ENCODE data around the gene SDHD. TPM values are rescaled to one million over a fixed set of nuclear protein-coding genes. Genes with fewer than 3 reads are reported as not detected.

The SDHD gene
- total and polyA plus RNA-seq, 4 donors: 85.5 to 164 (median 104) TPM

DNA sequence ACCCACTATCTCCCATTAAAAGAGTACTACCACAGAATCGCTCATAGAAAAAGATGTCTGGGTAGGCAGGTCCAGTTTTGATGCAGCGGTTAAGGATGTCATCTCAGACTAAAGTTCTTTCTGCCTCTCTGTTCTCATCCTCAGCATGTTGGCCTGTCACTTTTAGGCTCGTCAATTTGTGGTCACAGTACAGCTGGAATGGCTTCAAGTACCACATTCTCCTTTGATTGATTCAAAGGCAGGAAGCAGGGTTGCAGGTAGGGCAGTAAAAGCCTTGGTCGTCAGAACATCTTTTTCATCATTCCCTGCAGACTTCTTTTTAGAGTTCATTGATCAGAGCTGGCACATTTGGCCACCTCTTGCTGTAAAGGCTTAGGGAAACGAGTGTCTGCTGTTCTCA, 28.7 kb downstream of the SDHD start:
- TF ChIP-seq, protein P1, sequence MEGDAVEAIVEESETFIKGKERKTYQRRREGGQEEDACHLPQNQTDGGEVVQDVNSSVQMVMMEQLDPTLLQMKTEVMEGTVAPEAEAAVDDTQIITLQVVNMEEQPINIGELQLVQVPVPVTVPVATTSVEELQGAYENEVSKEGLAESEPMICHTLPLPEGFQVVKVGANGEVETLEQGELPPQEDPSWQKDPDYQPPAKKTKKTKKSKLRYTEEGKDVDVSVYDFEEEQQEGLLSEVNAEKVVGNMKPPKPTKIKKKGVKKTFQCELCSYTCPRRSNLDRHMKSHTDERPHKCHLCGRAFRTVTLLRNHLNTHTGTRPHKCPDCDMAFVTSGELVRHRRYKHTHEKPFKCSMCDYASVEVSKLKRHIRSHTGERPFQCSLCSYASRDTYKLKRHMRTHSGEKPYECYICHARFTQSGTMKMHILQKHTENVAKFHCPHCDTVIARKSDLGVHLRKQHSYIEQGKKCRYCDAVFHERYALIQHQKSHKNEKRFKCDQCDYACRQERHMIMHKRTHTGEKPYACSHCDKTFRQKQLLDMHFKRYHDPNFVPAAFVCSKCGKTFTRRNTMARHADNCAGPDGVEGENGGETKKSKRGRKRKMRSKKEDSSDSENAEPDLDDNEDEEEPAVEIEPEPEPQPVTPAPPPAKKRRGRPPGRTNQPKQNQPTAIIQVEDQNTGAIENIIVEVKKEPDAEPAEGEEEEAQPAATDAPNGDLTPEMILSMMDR (IDR thresholded peaks at IDR 0.05; ENCODE audit: control extremely low read depth, extremely low read depth): no peak
- no peak overlapping the region for H3K27ac ChIP-seq (ENCODE audit: low read depth in 1 of 2, low read length in 1 of 2)
- 79 to 83% methylated on average over 5 of the region's 5 CpGs for WGBS, 2 donors

DNA sequence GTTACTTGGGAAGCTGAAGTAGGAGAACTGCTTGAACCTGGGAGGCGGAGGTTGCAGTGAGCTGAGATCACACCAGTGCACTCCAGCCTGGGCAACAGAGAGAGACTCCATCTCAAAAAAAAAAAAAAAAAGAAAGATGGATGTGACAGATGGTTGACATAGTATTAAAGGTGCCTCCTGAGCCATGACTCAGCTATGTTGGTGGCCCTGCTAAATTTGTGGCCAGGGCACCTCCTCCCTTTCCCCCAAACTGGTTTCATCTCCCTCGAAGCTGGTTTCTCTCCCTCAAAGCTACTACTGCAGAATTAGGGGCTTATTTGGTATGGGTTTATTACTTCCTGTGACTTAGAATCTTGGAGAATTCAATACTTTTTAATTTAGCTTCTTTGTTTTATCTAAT, 31.5 kb downstream of the SDHD start:
- WGBS, 2 donors: 74 to 84% methylated on average over 2 of the region's 2 CpGs
- TF ChIP-seq, protein P1 (IDR thresholded peaks at IDR 0.05; ENCODE audit: control extremely low read depth, extremely low read depth): no peak
- H3K27ac ChIP-seq (ENCODE audit: low read depth in 1 of 2, low read length in 1 of 2): no peak overlapping the region
- DNase-seq: no peak
- no peak overlapping the region for H3K4me3 ChIP-seq
- peaks cover 0 to 4% (median 0%) of the 10 kb centered on the region in 4 donors for H3K36me3 ChIP-seq (ENCODE audit: control insufficient read depth in 4 of 4, insufficient read depth in 4 of 4, low read length in 4 of 4)
- H3K9ac ChIP-seq (ENCODE audit: insufficient read depth in 1 of 2, low read length in 2 of 2): no peak overlapping the region
- no peaks in the 10 kb centered on the region for H3K27me3 ChIP-seq (ENCODE audit: control insufficient read depth in 3 of 3, insufficient read depth in 3 of 3, low read length in 2 of 3)
- H3K9me3 ChIP-seq (ENCODE audit: control insufficient read depth in 4 of 4, insufficient read depth in 3 of 4, low read length in 3 of 4): no peaks in the 10 kb centered on the region
- no peak for ATAC-seq (ENCODE audit: insufficient read depth, low FRiP score)
- H3K4me1 ChIP-seq (ENCODE audit: control insufficient read depth in 5 of 5, insufficient read depth in 5 of 5, low read length in 5 of 5): no peaks in the 10 kb centered on the region

More for the DNA sequence above, 28.7 kb downstream of the SDHD start:
- Histone ChIP-seq H3K9me3 (ENCODE audit: control insufficient read depth in 4 of 4, insufficient read depth in 3 of 4, low read length in 3 of 4) (no peaks in the 10 kb centered on the region), H3K36me3 (ENCODE audit: control insufficient read depth in 4 of 4, insufficient read depth in 4 of 4, low read length in 4 of 4) (peaks cover 0 to 4% (median 0%) of the 10 kb centered on the region in 4 donors), H3K4me3 (no peak overlapping the region), H3K4me1 (ENCODE audit: control insufficient read depth in 5 of 5, insufficient read depth in 5 of 5, low read length in 5 of 5) (no peaks in the 10 kb centered on the region), H3K9ac (ENCODE audit: insufficient read depth in 1 of 2, low read length in 2 of 2) (no peak overlapping the region), H3K27me3 (ENCODE audit: control insufficient read depth in 3 of 3, insufficient read depth in 3 of 3, low read length in 2 of 3) (no peaks in the 10 kb centered on the region)
- DNase-seq: no peak
- no peak for ATAC-seq (ENCODE audit: insufficient read depth, low FRiP score)

DNA sequence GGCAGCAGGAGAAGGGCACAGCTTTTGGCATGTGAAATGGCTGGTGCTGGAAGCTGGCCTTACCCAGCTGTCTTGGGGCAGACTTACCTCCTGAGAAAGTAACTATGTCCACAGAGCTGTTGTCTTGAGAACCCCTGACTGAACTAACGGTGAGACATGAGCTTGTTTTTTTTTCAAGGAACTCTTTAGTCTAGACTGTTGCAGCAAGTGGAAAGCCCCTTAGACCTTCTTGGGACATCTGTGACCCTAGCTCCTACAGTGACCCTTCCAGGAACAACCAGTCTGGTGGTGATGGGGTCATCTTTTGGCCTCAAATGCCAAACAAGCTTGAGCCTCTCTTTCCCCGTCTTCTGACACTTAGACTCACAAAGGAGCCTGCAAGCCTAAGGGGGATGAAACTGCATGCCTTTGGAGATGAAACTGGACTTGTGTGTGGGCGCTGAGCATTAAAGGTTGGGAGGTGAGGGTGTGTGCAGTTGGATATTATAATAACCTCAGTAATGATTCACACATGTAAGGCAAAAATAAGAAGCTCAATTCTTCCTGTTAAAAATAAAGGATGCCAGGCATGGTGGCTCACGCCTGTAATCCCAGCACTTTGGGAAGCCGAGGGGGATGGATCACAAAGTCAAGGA, 35.4 kb downstream of the SDHD start:
- H3K9ac ChIP-seq (ENCODE audit: insufficient read depth in 1 of 2, low read length in 2 of 2): no peak overlapping the region
- TF ChIP-seq, protein P1 (IDR thresholded peaks at IDR 0.05; ENCODE audit: control extremely low read depth, extremely low read depth): no peak
- H3K36me3 ChIP-seq (ENCODE audit: control insufficient read depth in 4 of 4, insufficient read depth in 4 of 4, low read length in 4 of 4): peaks cover 0 to 4% (median 0%) of the 10 kb centered on the region in 4 donors
- H3K9me3 ChIP-seq (ENCODE audit: control insufficient read depth in 4 of 4, insufficient read depth in 3 of 4, low read length in 3 of 4): no peaks in the 10 kb centered on the region
- 90 to 93% methylated on average over 5 of the region's 5 CpGs for WGBS, 2 donors
- ATAC-seq (ENCODE audit: insufficient read depth, low FRiP score) (no peak), DNase-seq (no peak)
- no peaks in the 10 kb centered on the region for H3K27me3 ChIP-seq (ENCODE audit: control insufficient read depth in 3 of 3, insufficient read depth in 3 of 3, low read length in 2 of 3)
- no peak overlapping the region for H3K4me3 ChIP-seq
- no peaks in the 10 kb centered on the region for H3K4me1 ChIP-seq (ENCODE audit: control insufficient read depth in 5 of 5, insufficient read depth in 5 of 5, low read length in 5 of 5)
- H3K27ac ChIP-seq (ENCODE audit: low read depth in 1 of 2, low read length in 1 of 2): no peak overlapping the region

DNA sequence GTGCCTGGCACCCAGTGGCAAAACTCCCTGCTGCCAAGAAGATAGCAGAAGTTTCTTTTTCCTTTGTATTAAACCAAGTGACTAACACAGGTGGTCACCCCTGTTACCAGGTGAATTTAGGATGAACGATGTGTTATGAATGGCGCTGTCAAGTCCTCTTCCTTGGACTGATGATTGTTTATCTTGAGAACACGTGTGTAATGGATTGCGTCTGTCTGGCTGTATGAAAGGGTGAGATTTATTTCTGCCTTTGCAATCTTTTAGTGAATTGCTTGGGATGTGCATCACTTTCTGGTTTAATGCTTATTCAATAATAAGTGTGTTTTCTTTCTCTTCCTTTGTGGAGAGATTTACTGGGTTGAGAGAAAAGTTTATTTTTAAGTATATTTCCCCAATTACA, 36.5 kb downstream of the SDHD start:
- WGBS, 2 donors: 75 to 82% methylated on average over 4 of the region's 4 CpGs
- Histone ChIP-seq H3K4me1 (ENCODE audit: control insufficient read depth in 5 of 5, insufficient read depth in 5 of 5, low read length in 5 of 5) (no peaks in the 10 kb centered on the region), H3K27ac (ENCODE audit: low read depth in 1 of 2, low read length in 1 of 2) (no peak overlapping the region), H3K36me3 (ENCODE audit: control insufficient read depth in 4 of 4, insufficient read depth in 4 of 4, low read length in 4 of 4) (peaks cover 0 to 4% (median 0%) of the 10 kb centered on the region in 4 donors), H3K27me3 (ENCODE audit: control insufficient read depth in 3 of 3, insufficient read depth in 3 of 3, low read length in 2 of 3) (no peaks in the 10 kb centered on the region), H3K4me3 (no peak overlapping the region), H3K9ac (ENCODE audit: insufficient read depth in 1 of 2, low read length in 2 of 2) (no peak overlapping the region), H3K9me3 (ENCODE audit: control insufficient read depth in 4 of 4, insufficient read depth in 3 of 4, low read length in 3 of 4) (no peaks in the 10 kb centered on the region)
- DNase-seq (no peak), ATAC-seq (ENCODE audit: insufficient read depth, low FRiP score) (no peak)
- TF ChIP-seq, protein P1 (IDR thresholded peaks at IDR 0.05; ENCODE audit: control extremely low read depth, extremely low read depth): no peak

Data from lung (tissue), 12 donors.